HL-60 (cell line): ENCODE measurements around the gene TBX4.

Experiments
- POLR2AphosphoS5 ChIP-seq: IDR thresholded peaks from 2 replicates; pipeline ENCODE4 v1.6.1; 2012; ENCODE audit warnings: low read depth
- TF ChIP-seq, protein P1 (sequence below): IDR thresholded peaks from one replicate; pipeline ENCODE4 v1.5.1; 2011; ENCODE audit warnings: low read length, control low read depth, inconsistent platforms; ENCODE audit not compliant: insufficient read depth
- TF ChIP-seq, protein P2 (sequence below): IDR thresholded peaks from 2 replicates; pipeline ENCODE4 v1.6.1; 2012; ENCODE audit warnings: low read depth; ENCODE audit not compliant: insufficient replicate concordance

GRCh38 chr17:61517843-61518606, 65.8 kb downstream of the TBX4 start:
- TF ChIP-seq, protein P1, sequence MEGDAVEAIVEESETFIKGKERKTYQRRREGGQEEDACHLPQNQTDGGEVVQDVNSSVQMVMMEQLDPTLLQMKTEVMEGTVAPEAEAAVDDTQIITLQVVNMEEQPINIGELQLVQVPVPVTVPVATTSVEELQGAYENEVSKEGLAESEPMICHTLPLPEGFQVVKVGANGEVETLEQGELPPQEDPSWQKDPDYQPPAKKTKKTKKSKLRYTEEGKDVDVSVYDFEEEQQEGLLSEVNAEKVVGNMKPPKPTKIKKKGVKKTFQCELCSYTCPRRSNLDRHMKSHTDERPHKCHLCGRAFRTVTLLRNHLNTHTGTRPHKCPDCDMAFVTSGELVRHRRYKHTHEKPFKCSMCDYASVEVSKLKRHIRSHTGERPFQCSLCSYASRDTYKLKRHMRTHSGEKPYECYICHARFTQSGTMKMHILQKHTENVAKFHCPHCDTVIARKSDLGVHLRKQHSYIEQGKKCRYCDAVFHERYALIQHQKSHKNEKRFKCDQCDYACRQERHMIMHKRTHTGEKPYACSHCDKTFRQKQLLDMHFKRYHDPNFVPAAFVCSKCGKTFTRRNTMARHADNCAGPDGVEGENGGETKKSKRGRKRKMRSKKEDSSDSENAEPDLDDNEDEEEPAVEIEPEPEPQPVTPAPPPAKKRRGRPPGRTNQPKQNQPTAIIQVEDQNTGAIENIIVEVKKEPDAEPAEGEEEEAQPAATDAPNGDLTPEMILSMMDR, result no peak
- TF ChIP-seq POLR2AphosphoS5, result no peak
- TF ChIP-seq, protein P2, sequence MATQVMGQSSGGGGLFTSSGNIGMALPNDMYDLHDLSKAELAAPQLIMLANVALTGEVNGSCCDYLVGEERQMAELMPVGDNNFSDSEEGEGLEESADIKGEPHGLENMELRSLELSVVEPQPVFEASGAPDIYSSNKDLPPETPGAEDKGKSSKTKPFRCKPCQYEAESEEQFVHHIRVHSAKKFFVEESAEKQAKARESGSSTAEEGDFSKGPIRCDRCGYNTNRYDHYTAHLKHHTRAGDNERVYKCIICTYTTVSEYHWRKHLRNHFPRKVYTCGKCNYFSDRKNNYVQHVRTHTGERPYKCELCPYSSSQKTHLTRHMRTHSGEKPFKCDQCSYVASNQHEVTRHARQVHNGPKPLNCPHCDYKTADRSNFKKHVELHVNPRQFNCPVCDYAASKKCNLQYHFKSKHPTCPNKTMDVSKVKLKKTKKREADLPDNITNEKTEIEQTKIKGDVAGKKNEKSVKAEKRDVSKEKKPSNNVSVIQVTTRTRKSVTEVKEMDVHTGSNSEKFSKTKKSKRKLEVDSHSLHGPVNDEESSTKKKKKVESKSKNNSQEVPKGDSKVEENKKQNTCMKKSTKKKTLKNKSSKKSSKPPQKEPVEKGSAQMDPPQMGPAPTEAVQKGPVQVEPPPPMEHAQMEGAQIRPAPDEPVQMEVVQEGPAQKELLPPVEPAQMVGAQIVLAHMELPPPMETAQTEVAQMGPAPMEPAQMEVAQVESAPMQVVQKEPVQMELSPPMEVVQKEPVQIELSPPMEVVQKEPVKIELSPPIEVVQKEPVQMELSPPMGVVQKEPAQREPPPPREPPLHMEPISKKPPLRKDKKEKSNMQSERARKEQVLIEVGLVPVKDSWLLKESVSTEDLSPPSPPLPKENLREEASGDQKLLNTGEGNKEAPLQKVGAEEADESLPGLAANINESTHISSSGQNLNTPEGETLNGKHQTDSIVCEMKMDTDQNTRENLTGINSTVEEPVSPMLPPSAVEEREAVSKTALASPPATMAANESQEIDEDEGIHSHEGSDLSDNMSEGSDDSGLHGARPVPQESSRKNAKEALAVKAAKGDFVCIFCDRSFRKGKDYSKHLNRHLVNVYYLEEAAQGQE, result no peak
